ENCODE results near the gene HAUS8. TPM values are rescaled to one million over a fixed set of nuclear protein-coding genes. Genes with fewer than 3 reads are reported as not detected.

Gene HAUS8
- total and polyA plus RNA-seq, 2 of the 4 experiments (the other 2 are of a cell fraction) = 3.4 to 14.2 TPM

DNA sequence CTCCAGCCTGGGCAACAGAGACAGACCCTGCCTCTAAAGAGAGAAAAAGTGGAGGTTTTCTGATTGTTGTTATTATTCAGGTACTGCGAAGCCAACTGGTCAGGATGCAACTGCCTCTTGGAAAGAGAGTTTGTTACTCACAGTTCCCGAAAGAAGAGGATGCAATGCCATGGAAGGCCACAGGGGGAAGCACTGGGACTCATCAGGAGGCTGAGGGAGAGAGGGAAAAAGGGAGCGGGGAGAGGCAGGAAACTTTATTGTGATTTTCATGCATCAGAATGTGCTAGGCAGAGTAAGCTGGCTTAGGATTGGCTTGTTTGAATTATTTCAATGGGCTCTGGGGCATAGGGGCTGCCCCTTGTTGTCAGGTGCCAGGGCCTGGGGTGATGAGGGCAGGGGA is 27.9 kb upstream of the HAUS8 start:
- Histone ChIP-seq H3K9me1 (ENCODE audit: insufficient read depth, low read length) (peaks cover 26% of the 10 kb centered on the region), H4K5ac (ENCODE audit: low read depth, low read length) (no peak overlapping the region), H3K4ac (ENCODE audit: low read depth, low read length) (no peak overlapping the region), H2BK120ac (ENCODE audit: low read depth, low read length) (no peak overlapping the region), H3K23ac (ENCODE audit: low read depth, low read length) (no peak overlapping the region), H3K4me3 (ENCODE audit: insufficient read depth, low read depth, low read length) (no peak overlapping the region), H3K56ac (ENCODE audit: extremely low read depth, insufficient read depth, low read length) (no peak overlapping the region), H3K9ac (ENCODE audit: low read depth, low read length) (no peak overlapping the region), H2AK9ac (replicated peaks; ENCODE audit: low read depth, low read length, poor library complexity) (no peak overlapping the region), H2BK15ac (ENCODE audit: low read depth, low read length) (no peak overlapping the region), H3K18ac (ENCODE audit: low read depth, low read length) (no peak overlapping the region), H3K27me3 (ENCODE audit: control insufficient read depth, insufficient read depth, low read length) (no peaks in the 10 kb centered on the region), H3K4me1 (ENCODE audit: control insufficient read depth, insufficient read depth, low read length) (peaks cover 13% of the 10 kb centered on the region), H2AK5ac (ENCODE audit: low read depth, low read length) (no peak overlapping the region), H2AFZ (replicated peaks; ENCODE audit: low read length, poor library complexity) (no peak overlapping the region), H3K9me3 (ENCODE audit: control insufficient read depth, insufficient read depth, low read length) (no peaks in the 10 kb centered on the region), H4K20me1 (ENCODE audit: insufficient read depth, low read length) (peaks cover 49% of the 10 kb centered on the region), H3K79me1 (ENCODE audit: low read depth in 1 of 2, low read length in 2 of 2) (peaks cover 5 to 84% of the 10 kb centered on the region in 2 experiments), H4K8ac (ENCODE audit: low read depth in 2 of 2, low read length in 2 of 2) (peak overlapping the region in 1 of 2 experiments; percentile 29; a peak in 1 of 4 replicates), H3K36me3 (ENCODE audit: control insufficient read depth, insufficient read depth, low read length) (peaks cover 36% of the 10 kb centered on the region), H2BK5ac (ENCODE audit: low read depth, low read length, poor library complexity, severe bottlenecking) (no peak overlapping the region), H3K4me2 (ENCODE audit: low read depth, low read length) (no peak overlapping the region), H3K27ac (ENCODE audit: insufficient read depth, low read length) (no peak overlapping the region), H2BK20ac (ENCODE audit: low read depth, low read length) (no peak overlapping the region), H4K91ac (ENCODE audit: insufficient read depth, low read depth, low read length) (no peak overlapping the region), H3K14ac (replicated peaks; ENCODE audit: low read depth, low read length) (no peak overlapping the region)
- dilution Hi-C loops (cut with HindIII; ENCODE audit: low sequenced_read_pairs, unreplicated experiment) (no loop called here), intact Hi-C loops (cut with micrococcal nuclease) (no loop called here), in situ Hi-C loops (cut with MboI; ENCODE audit: low sequenced_read_pairs) (no loop called here)
- POLR2A ChIA-PET (ENCODE audit: unreplicated experiment) = no interaction called here
- DNase-seq (peak; percentile 45), ATAC-seq (ENCODE audit: low read depth) (no peak)
- CTCF ChIA-PET = interaction anchor here (0.6 to 0.7 kb wide), 2 partner anchors 178 to 493 kb away, joined by 4 to 9 read pairs; no protein-coding TSS in a partner anchor
- WGBS, 2 experiments (ENCODE audit: extremely low coverage in 2 of 2, insufficient read length in 1 of 2) = no CpG with 5 or more reads among the region's 3 CpGs
- TF ChIP-seq SMC3 (IDR thresholded peaks at IDR 0.05; ENCODE audit: low read depth, low read length) (peak; percentile 36), RAD21 (IDR thresholded peaks at IDR 0.05; ENCODE audit: low read length) (peak; percentile 46), NFE2L2 (IDR thresholded peaks at IDR 0.05; ENCODE audit: low read depth, low read length) (no peak), USF2 (IDR thresholded peaks at IDR 0.05; ENCODE audit: low read depth, low read length) (no peak), FOS (IDR thresholded peaks at IDR 0.05; ENCODE audit: low read depth, low read length) (no peak)
- TF ChIP-seq, protein P1, sequence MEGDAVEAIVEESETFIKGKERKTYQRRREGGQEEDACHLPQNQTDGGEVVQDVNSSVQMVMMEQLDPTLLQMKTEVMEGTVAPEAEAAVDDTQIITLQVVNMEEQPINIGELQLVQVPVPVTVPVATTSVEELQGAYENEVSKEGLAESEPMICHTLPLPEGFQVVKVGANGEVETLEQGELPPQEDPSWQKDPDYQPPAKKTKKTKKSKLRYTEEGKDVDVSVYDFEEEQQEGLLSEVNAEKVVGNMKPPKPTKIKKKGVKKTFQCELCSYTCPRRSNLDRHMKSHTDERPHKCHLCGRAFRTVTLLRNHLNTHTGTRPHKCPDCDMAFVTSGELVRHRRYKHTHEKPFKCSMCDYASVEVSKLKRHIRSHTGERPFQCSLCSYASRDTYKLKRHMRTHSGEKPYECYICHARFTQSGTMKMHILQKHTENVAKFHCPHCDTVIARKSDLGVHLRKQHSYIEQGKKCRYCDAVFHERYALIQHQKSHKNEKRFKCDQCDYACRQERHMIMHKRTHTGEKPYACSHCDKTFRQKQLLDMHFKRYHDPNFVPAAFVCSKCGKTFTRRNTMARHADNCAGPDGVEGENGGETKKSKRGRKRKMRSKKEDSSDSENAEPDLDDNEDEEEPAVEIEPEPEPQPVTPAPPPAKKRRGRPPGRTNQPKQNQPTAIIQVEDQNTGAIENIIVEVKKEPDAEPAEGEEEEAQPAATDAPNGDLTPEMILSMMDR (conservative IDR thresholded peaks at IDR 0.05; ENCODE audit: low read depth, low read length) = peak; percentile 50
- BruUV-seq (replicated peaks) = no TSS peak
